SU-DHL-6 (cell line): ENCODE measurements around the gene KCNMB2.
A peak's percentile ranks its signal among the peaks of the same experiment; 100 is the strongest.

Experiments used
- H2AFZ ChIP-seq: fragments of 200-600 bp; sonication (generic); 2 replicates; pipeline ENCODE4 v1.6.1; 2014; ENCODE audit warnings: low read depth, mild to moderate bottlenecking, moderate library complexity, mixed read lengths, antibody characterized with exemption, low read length; ENCODE audit not compliant: severe bottlenecking
- H3F3A ChIP-seq: fragments of 200-600 bp; shearing (Covaris generic); 2 replicates; pipeline ENCODE4 v1.6.0; 2016; ENCODE audit warnings: antibody characterized with exemption, mild to moderate bottlenecking; ENCODE audit not compliant: insufficient read depth
- H3K27ac ChIP-seq: fragments of 200-600 bp; sonication (generic); 2 replicates; pipeline ENCODE4 v1.5.1; 2016; ENCODE audit warnings: low read depth, mild to moderate bottlenecking, low read length, moderate library complexity, mixed read lengths
- H3K27me3 ChIP-seq: fragments of 200-600 bp; sonication (generic), shearing (Covaris generic); 2 replicates; pipeline ENCODE4 v1.6.0; 2014; ENCODE audit warnings: mild to moderate bottlenecking, low read length
- H3K36me3 ChIP-seq: fragments of 200-600 bp; sonication (generic); 2 replicates; pipeline ENCODE4 v1.6.1; 2014; ENCODE audit warnings: mild to moderate bottlenecking, low read length, mixed read lengths
- H3K4me2 ChIP-seq: fragments of 300-600, 200-600 bp; shearing (Covaris generic), sonication (generic); 2 replicates; pipeline ENCODE4 v1.6.0; 2014; ENCODE audit warnings: low read length, low read depth, mild to moderate bottlenecking; ENCODE audit not compliant: poor library complexity, severe bottlenecking
- H3K4me3 ChIP-seq: fragments of 200-600 bp; sonication (generic); 2 replicates; pipeline ENCODE4 v1.5.1; 2014; ENCODE audit warnings: antibody characterized with exemption, low read length, mild to moderate bottlenecking, mixed read lengths; ENCODE audit not compliant: insufficient read depth, poor library complexity, severe bottlenecking
- H3K79me2 ChIP-seq: fragments of 200-600 bp; sonication (generic); 2 replicates; pipeline ENCODE4 v1.6.1; 2014; ENCODE audit warnings: mild to moderate bottlenecking, low read length, moderate library complexity; ENCODE audit not compliant: insufficient read depth
- H3K9ac ChIP-seq: fragments of 200-600 bp; sonication (generic); 2 replicates; pipeline ENCODE4 v1.7.0; 2014; ENCODE audit warnings: mild to moderate bottlenecking, low read length
- H3K9me2 ChIP-seq: fragments of 200-600 bp; sonication (generic); replicated peaks from 2 replicates; pipeline ENCODE4 v1.6.1; 2014; ENCODE audit warnings: low read length; ENCODE audit not compliant: insufficient read depth
- H3K9me3 ChIP-seq: fragments of 200-600 bp; sonication (generic); 2 replicates; pipeline ENCODE4 v1.6.1; 2014; ENCODE audit warnings: low read length, mixed read lengths; ENCODE audit not compliant: insufficient read depth
- H4K20me1 ChIP-seq: fragments of 200-600 bp; sonication (generic); 2 replicates; pipeline ENCODE4 v1.6.1; 2014; ENCODE audit warnings: low read depth, mild to moderate bottlenecking, antibody characterized with exemption, low read length, moderate library complexity, mixed read lengths
- EZH2phosphoT487 ChIP-seq: fragments of 200-600 bp; sonication (generic), shearing (Covaris generic); conservative IDR thresholded peaks from 2 replicates; pipeline ENCODE4 v1.6.1; 2018; ENCODE audit warnings: mild to moderate bottlenecking, antibody characterized with exemption, low read length, moderate library complexity, mixed read lengths
- TF ChIP-seq, protein P1 (sequence below): fragments of 200-600 bp; sonication (generic); IDR thresholded peaks from one replicate; pipeline ENCODE4 v1.5.1; 2017; ENCODE audit warnings: antibody characterized with exemption, mild to moderate bottlenecking, low read length, moderate library complexity; ENCODE audit not compliant: insufficient read depth, poor library complexity, severe bottlenecking

Gene KCNMB2

DNA sequence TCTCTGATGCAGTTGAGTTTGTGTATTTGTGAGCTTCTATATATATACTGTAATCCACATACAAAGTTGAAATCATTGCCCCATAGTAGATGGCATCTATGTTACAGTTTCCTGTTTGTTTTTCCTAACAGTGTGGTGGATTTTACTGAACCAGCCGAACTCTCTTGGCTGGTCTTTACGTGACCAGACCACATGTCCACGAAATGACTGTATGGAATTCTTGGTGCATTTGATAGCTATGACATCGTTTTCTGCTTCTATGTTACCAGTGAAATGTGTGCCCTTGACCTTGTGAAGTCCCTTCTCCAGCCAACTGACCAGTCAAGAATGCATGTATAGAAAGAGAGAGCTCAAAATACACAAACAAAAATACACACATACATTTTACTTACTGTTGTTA is 1.8 kb downstream of the KCNMB2 start:
- Histone ChIP-seq H4K20me1 (no peaks in the 10 kb centered on the region), H3K4me3 (no peak overlapping the region), H2AFZ (no peak overlapping the region), H3F3A (no peaks in the 10 kb centered on the region), H3K4me2 (no peak overlapping the region), H3K27ac (no peak overlapping the region), H3K79me2 (no peaks in the 10 kb centered on the region), H3K9ac (no peak overlapping the region), H3K9me2 (no peaks in the 10 kb centered on the region), H3K9me3 (no peaks in the 10 kb centered on the region), H3K36me3 (no peaks in the 10 kb centered on the region), H3K27me3 (no peaks in the 10 kb centered on the region)
- TF ChIP-seq, protein P1, sequence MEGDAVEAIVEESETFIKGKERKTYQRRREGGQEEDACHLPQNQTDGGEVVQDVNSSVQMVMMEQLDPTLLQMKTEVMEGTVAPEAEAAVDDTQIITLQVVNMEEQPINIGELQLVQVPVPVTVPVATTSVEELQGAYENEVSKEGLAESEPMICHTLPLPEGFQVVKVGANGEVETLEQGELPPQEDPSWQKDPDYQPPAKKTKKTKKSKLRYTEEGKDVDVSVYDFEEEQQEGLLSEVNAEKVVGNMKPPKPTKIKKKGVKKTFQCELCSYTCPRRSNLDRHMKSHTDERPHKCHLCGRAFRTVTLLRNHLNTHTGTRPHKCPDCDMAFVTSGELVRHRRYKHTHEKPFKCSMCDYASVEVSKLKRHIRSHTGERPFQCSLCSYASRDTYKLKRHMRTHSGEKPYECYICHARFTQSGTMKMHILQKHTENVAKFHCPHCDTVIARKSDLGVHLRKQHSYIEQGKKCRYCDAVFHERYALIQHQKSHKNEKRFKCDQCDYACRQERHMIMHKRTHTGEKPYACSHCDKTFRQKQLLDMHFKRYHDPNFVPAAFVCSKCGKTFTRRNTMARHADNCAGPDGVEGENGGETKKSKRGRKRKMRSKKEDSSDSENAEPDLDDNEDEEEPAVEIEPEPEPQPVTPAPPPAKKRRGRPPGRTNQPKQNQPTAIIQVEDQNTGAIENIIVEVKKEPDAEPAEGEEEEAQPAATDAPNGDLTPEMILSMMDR = no peak
- TF ChIP-seq EZH2phosphoT487 = no peak

DNA sequence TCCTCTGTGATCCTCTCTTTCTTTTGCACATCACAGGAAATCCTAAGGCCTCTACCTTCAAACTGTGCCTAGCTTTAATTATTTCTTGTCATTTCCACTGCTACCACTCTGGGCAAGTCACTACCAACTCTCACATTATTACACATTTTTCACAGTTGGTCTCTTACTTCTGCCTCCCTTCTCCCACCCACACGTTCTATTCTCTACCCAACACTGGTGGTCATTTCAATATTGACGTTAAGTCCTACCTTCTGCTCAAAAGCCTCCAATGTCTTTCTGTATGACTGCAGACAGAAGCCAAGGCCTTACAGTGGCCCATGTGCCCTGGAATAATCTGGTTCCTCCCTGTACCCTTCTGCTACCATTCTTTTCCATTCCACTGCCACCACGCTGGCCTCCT is 3.9 kb downstream of the KCNMB2 start:
- TF ChIP-seq EZH2phosphoT487 = no peak
- TF ChIP-seq, protein P1 = no peak
- Histone ChIP-seq H3K9me3 (no peaks in the 10 kb centered on the region), H3K4me2 (no peak overlapping the region), H3F3A (peaks cover 11% of the 10 kb centered on the region; the same call in 1 of the 2 replicates), H2AFZ (no peak overlapping the region), H3K4me3 (no peak overlapping the region), H3K9me2 (no peaks in the 10 kb centered on the region), H3K9ac (no peak overlapping the region), H3K79me2 (no peaks in the 10 kb centered on the region), H3K27ac (no peak overlapping the region), H3K36me3 (no peaks in the 10 kb centered on the region), H4K20me1 (no peaks in the 10 kb centered on the region), H3K27me3 (no peaks in the 10 kb centered on the region)

DNA sequence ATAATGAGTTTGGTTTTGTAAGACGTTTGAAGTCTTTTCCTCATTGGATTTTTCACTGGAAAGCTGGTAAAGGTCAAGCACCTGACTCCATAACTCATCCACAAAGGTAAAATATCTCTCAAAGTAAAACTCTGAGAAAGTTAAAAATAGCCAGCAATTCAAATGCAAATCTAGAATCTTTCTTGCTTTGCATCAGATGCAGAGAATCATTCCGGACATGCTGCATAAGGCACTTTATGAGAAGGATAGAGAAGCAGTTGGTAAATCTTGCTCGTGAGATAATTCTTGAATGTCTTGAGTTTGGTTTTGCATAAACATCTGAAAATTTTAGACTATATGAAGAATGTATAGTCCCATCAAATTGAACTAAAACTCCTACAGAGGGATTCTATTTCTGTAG is 9.1 kb downstream of the KCNMB2 start:
- Histone ChIP-seq H3K79me2 (no peaks in the 10 kb centered on the region), H3K9ac (peak overlapping the region; percentile 49), H3K9me2 (no peaks in the 10 kb centered on the region), H3K4me3 (peak overlapping the region; percentile 31), H3K27me3 (no peaks in the 10 kb centered on the region), H4K20me1 (no peaks in the 10 kb centered on the region), H3K36me3 (no peaks in the 10 kb centered on the region), H3K4me2 (peak overlapping the region; percentile 73), H3F3A (peaks cover 11% of the 10 kb centered on the region; the same call in 1 of the 2 replicates), H3K27ac (peak overlapping the region; percentile 73), H2AFZ (peak overlapping the region; percentile 57), H3K9me3 (no peaks in the 10 kb centered on the region)
- TF ChIP-seq, protein P1 = no peak
